H9 (cell line): ENCODE data around the gene DNAI2. TPM values are rescaled to one million over a fixed set of nuclear protein-coding genes. Genes with fewer than 3 reads are reported as not detected.

Source experiments
- DNase-seq: peaks from one replicate; pipeline ENCODE4 v3.0.0-alpha.2; 2017
- H2AFZ ChIP-seq: one replicate; pipeline ENCODE4 v1.6.1; 2013; ENCODE audit warnings: mild to moderate bottlenecking, low read length, control low read depth, moderate library complexity
- H2AK5ac ChIP-seq: 2 replicates; pipeline ENCODE4 v1.6.1; 2013; ENCODE audit warnings: low read length, control low read depth, mixed read lengths; ENCODE audit not compliant: insufficient read length
- H2BK120ac ChIP-seq: one replicate; pipeline ENCODE4 v1.6.1; 2013; ENCODE audit warnings: low read depth, mild to moderate bottlenecking, low read length, control low read depth, inconsistent platforms; ENCODE audit not compliant: poor library complexity, severe bottlenecking
- H2BK12ac ChIP-seq: 2 replicates; pipeline ENCODE4 v1.6.1; 2013; ENCODE audit warnings: low read length, control low read depth, mixed read lengths, low read depth; ENCODE audit not compliant: insufficient read length
- H2BK15ac ChIP-seq: 2 replicates; pipeline ENCODE4 v1.6.1; 2013; ENCODE audit warnings: low read depth, low read length, control low read depth
- H2BK20ac ChIP-seq: one replicate; pipeline ENCODE4 v1.6.1; 2013; ENCODE audit warnings: low read depth, mild to moderate bottlenecking, low read length, control low read depth, inconsistent platforms; ENCODE audit not compliant: poor library complexity, severe bottlenecking
- H2BK5ac ChIP-seq: 2 replicates; pipeline ENCODE4 v1.6.1; 2013; ENCODE audit warnings: low read length, control low read depth, mixed read lengths; ENCODE audit not compliant: insufficient read length
- H3K14ac ChIP-seq: 2 replicates; pipeline ENCODE4 v1.6.1; 2013; ENCODE audit warnings: low read length, control low read depth; ENCODE audit not compliant: insufficient read depth
- H3K18ac ChIP-seq: 2 replicates; pipeline ENCODE4 v1.6.1; 2013; ENCODE audit warnings: low read depth, mild to moderate bottlenecking, mixed read lengths, low read length, control low read depth; ENCODE audit not compliant: insufficient read length
- H3K23ac ChIP-seq: 2 replicates; pipeline ENCODE4 v1.6.1; 2013; ENCODE audit warnings: low read length, control low read depth, mixed read lengths, low read depth; ENCODE audit not compliant: insufficient read length
- H3K23me2 ChIP-seq: 2 replicates; pipeline ENCODE4 v1.6.1; 2013; ENCODE audit warnings: low read depth, mild to moderate bottlenecking, mixed read lengths, low read length, control low read depth; ENCODE audit not compliant: insufficient read length, poor library complexity, severe bottlenecking
- H3K27ac ChIP-seq: 2 replicates; pipeline ENCODE4 v1.5.1; 2013; ENCODE audit warnings: low read length, control low read depth, mixed read lengths, low read depth; ENCODE audit not compliant: insufficient read length
- H3K27me3 ChIP-seq: 2 replicates; pipeline ENCODE4 v1.6.1; 2013; ENCODE audit warnings: low read length, control low read depth, inconsistent platforms; ENCODE audit not compliant: insufficient read depth
- H3K4ac ChIP-seq: 2 replicates; pipeline ENCODE4 v1.6.1; 2013; ENCODE audit warnings: low read depth, mild to moderate bottlenecking, control low read depth, inconsistent platforms, low read length, moderate library complexity
- H3K4me1 ChIP-seq: 2 replicates; pipeline ENCODE4 v1.6.1; 2013; ENCODE audit warnings: low read length, control low read depth, inconsistent platforms; ENCODE audit not compliant: insufficient read depth
- H3K4me2 ChIP-seq: 2 replicates; pipeline ENCODE4 v1.6.1; 2013; ENCODE audit warnings: low read length, control low read depth, mixed read lengths; ENCODE audit not compliant: insufficient read length, insufficient read depth
- H3K56ac ChIP-seq: 2 replicates; pipeline ENCODE4 v1.6.1; 2013; ENCODE audit warnings: low read depth, mild to moderate bottlenecking, mixed read lengths, low read length, control low read depth; ENCODE audit not compliant: insufficient read length
- H3K79me1 ChIP-seq: 2 replicates; pipeline ENCODE4 v1.6.1; 2013; ENCODE audit warnings: low read depth, mild to moderate bottlenecking, moderate library complexity, low read length, control low read depth, inconsistent platforms; ENCODE audit not compliant: insufficient read depth, poor library complexity, severe bottlenecking
- H3K79me2 ChIP-seq: 2 replicates; pipeline ENCODE4 v1.6.1; 2013; ENCODE audit warnings: low read length, control low read depth, inconsistent platforms; ENCODE audit not compliant: insufficient read depth
- H3K9ac ChIP-seq: 2 replicates; pipeline ENCODE4 v1.6.1; 2013; ENCODE audit warnings: low read length, control low read depth, mixed read lengths; ENCODE audit not compliant: insufficient read length; ENCODE audit errors: extremely low read depth
- H3K9me3 ChIP-seq: one replicate; pipeline ENCODE4 v1.6.1; 2013; ENCODE audit warnings: low read depth, low read length, inconsistent platforms; ENCODE audit not compliant: control insufficient read depth
- H3T11ph ChIP-seq: one replicate; pipeline ENCODE4 v1.6.1; 2013; ENCODE audit warnings: mild to moderate bottlenecking, low read length, control low read depth, inconsistent platforms
- H4K20me1 ChIP-seq: one replicate; pipeline ENCODE4 v1.6.1; 2013; ENCODE audit not compliant: control insufficient read depth, insufficient read length, insufficient read depth
- H4K5ac ChIP-seq: 2 replicates; pipeline ENCODE4 v1.6.1; 2013; ENCODE audit warnings: low read depth, mild to moderate bottlenecking, mixed read lengths, low read length, control low read depth; ENCODE audit not compliant: insufficient read length
- H4K8ac ChIP-seq: replicated peaks from 2 replicates; pipeline ENCODE4 v1.6.1; 2013; ENCODE audit warnings: low read length, control low read depth, mixed read lengths, low read depth; ENCODE audit not compliant: insufficient read length
- H4K91ac ChIP-seq: 2 replicates; pipeline ENCODE4 v1.6.1; 2013; ENCODE audit warnings: low read depth, mild to moderate bottlenecking, moderate library complexity, mixed read lengths, low read length, control low read depth; ENCODE audit not compliant: insufficient read length
- H3K27ac Mint-ChIP-seq, 3 experiments: 2 replicates in 2 of 3; 3 replicates in 1 of 3; pipeline ENCODE4 v1.8.0; 2020 to 2021; ENCODE audit warnings: mixed read lengths in 3 of 3, mild to moderate bottlenecking in 1 of 3, moderate library complexity in 1 of 3
- H3K27me3 Mint-ChIP-seq: 2 replicates; pipeline ENCODE4 v1.8.0; 2021; ENCODE audit warnings: low read depth, mild to moderate bottlenecking, moderate library complexity, mixed read lengths
- H3K36me3 Mint-ChIP-seq, 3 experiments: 2 replicates in 2 of 3; 3 replicates in 1 of 3; pipeline ENCODE4 v1.8.0; 2020 to 2021; ENCODE audit warnings: low read depth in 3 of 3, mixed read lengths in 3 of 3; ENCODE audit not compliant: insufficient read depth in 1 of 3
- H3K4me1 Mint-ChIP-seq, 2 experiments: 2 replicates each; pipeline ENCODE4 v1.8.0; 2020; ENCODE audit warnings: mixed read lengths in 2 of 2
- H3K4me3 Mint-ChIP-seq, 2 experiments: 2 replicates in 1 of 2; 3 replicates in 1 of 2; pipeline ENCODE4 v1.8.0; 2020 to 2021; ENCODE audit warnings: mild to moderate bottlenecking in 2 of 2, mixed read lengths in 2 of 2, moderate library complexity in 1 of 2
- H3K9me3 Mint-ChIP-seq, 2 experiments: 2 replicates in 1 of 2; 3 replicates in 1 of 2; pipeline ENCODE4 v1.8.0; 2020; ENCODE audit warnings: mild to moderate bottlenecking in 2 of 2, mixed read lengths in 2 of 2, moderate library complexity in 1 of 2
- WGBS: extraction: QIAGEN DNeasy Blood & Tissue Kit; methylation state at CpG from one replicate; pipeline ENCODE4 v1.1.7; 2013; ENCODE audit warnings: missing lambda C conversion rate, low lambda C conversion rate, mixed read lengths; ENCODE audit not compliant: insufficient read length; ENCODE audit errors: extremely low coverage; 5-methylcytosine and 5-hydroxymethylcytosine counted together
- total RNA-seq: library from RNA; stranded (reverse); gene quantifications from 2 replicates; pipeline ENCODE4 v1.2.1, GENCODE V29; 2021
- TF ChIP-seq, protein P1 (sequence below): fragments of 200-600 bp; sonication (generic); conservative IDR thresholded peaks from 3 replicates; pipeline ENCODE4 v1.8.0; 2021; ENCODE audit warnings: antibody characterized with exemption, mild to moderate bottlenecking

DNAI2 gene
- total RNA-seq, 1 experiment from 2014 or later = not detected

GRCh38 chr17:74344658-74345057 is 70.6 kb downstream of the DNAI2 start:
- H2AK5ac ChIP-seq = no peak overlapping the region
- no peak overlapping the region for H3K27ac ChIP-seq
- H3K56ac ChIP-seq = no peak overlapping the region
- no peak overlapping the region for H4K5ac ChIP-seq
- H3K23ac ChIP-seq = no peak overlapping the region
- no peak overlapping the region for H3T11ph ChIP-seq
- no peak overlapping the region for H4K8ac ChIP-seq
- H3K4ac ChIP-seq = no peak overlapping the region
- H2BK5ac ChIP-seq = no peak overlapping the region
- H3K79me1 ChIP-seq = no peaks in the 10 kb centered on the region
- no peaks in the 10 kb centered on the region for H3K79me2 ChIP-seq
- no peak overlapping the region for H2AFZ ChIP-seq
- no peak overlapping the region for H2BK120ac ChIP-seq
- no peak overlapping the region; the same call in 1 of the 2 replicates for H2BK15ac ChIP-seq
- H3K4me1 Mint-ChIP-seq = peaks cover 6 to 31% of the 10 kb centered on the region in 2 experiments
- no peaks in the 10 kb centered on the region for H3K27me3 ChIP-seq
- no peak overlapping the region for H3K9ac ChIP-seq
- no peaks in the 10 kb centered on the region for H4K20me1 ChIP-seq
- no peak overlapping the region for H3K4me3 Mint-ChIP-seq
- TF ChIP-seq, protein P1, sequence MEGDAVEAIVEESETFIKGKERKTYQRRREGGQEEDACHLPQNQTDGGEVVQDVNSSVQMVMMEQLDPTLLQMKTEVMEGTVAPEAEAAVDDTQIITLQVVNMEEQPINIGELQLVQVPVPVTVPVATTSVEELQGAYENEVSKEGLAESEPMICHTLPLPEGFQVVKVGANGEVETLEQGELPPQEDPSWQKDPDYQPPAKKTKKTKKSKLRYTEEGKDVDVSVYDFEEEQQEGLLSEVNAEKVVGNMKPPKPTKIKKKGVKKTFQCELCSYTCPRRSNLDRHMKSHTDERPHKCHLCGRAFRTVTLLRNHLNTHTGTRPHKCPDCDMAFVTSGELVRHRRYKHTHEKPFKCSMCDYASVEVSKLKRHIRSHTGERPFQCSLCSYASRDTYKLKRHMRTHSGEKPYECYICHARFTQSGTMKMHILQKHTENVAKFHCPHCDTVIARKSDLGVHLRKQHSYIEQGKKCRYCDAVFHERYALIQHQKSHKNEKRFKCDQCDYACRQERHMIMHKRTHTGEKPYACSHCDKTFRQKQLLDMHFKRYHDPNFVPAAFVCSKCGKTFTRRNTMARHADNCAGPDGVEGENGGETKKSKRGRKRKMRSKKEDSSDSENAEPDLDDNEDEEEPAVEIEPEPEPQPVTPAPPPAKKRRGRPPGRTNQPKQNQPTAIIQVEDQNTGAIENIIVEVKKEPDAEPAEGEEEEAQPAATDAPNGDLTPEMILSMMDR = no peak
- no peak overlapping the region for H2BK20ac ChIP-seq
- no peaks in the 10 kb centered on the region for H3K36me3 Mint-ChIP-seq
- no peak overlapping the region; the same call in 1 of the 2 replicates for H3K14ac ChIP-seq
- H3K23me2 ChIP-seq = no peaks in the 10 kb centered on the region
- H3K4me1 ChIP-seq = peaks cover 2% of the 10 kb centered on the region; the same call in 1 of the 2 replicates
- no CpG with 5 or more reads among the region's 21 CpGs for whole genome bisulfite sequencing
- no peak overlapping the region for H3K4me2 ChIP-seq
- H3K18ac ChIP-seq = no peak overlapping the region
- H3K27me3 Mint-ChIP-seq = peaks cover 43% of the 10 kb centered on the region
- H4K91ac ChIP-seq = no peak overlapping the region
- no peaks in the 10 kb centered on the region for H3K9me3 Mint-ChIP-seq
- no peak overlapping the region for H2BK12ac ChIP-seq
- DNase-seq = no peak
- H3K27ac Mint-ChIP-seq = no peak overlapping the region
- no peaks in the 10 kb centered on the region for H3K9me3 ChIP-seq
